Measurements from ENCODE around the gene SELPLG.
A peak's percentile ranks its signal among the peaks of the same experiment; 100 is the strongest.

SELPLG gene

DNA sequence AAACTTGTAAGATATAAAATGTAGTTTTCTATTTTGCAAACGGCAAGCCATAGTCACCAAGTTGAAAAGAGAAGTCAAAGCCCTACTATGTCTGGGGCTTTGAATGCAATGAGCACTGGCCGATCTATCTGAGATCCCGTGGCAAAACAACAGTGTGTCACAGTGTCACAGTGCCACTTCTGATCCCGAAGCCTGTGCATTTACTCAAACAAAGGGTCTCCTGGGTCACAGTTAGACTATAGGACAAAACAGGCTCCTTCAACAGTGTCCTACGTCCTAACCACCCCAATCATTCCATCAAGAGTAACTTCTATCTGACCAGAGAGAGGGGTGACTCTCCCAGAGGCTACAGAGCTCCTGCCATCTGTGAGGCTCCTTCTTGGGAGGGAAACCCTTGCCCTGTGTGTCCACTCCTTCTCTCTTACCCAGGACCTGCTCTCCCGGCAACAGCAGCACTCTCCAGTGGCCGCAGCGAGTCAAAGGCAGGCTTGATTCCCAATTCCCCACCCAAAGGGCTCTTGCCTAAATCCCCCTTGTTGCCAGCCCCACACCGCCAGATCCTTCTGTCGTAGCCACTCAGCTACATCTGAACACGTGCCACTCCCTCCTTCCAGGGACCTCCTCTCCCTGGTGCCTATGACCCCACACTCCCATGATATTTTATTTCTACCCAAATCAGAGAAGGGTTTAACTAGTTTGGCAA, 14.0 kb upstream of the SELPLG start:
- Histone ChIP-seq H4K20me1 (ENCODE audit: insufficient read depth, low read length) (no peaks in the 10 kb centered on the region), H3K36me3 (ENCODE audit: insufficient read depth, low read length) (peaks cover 85% of the 10 kb centered on the region), H3K27ac (ENCODE audit: low read length) (no peak overlapping the region), H3K4me1 (ENCODE audit: insufficient read depth, low read length) (peaks cover 10% of the 10 kb centered on the region; the same call in 1 of the 2 replicates), H3K9me3 (ENCODE audit: insufficient read depth, low read length, severe bottlenecking) (no peaks in the 10 kb centered on the region), H3K9ac (ENCODE audit: low read depth, low read length) (no peak overlapping the region), H3K4me2 (ENCODE audit: insufficient read depth, low read length) (no peak overlapping the region), H3K27me3 (ENCODE audit: insufficient read depth, low read length, poor library complexity) (no peaks in the 10 kb centered on the region), H3K4me3 (ENCODE audit: low read depth in 1 of 2, low read length in 2 of 2) (no peak overlapping the region), H3K79me2 (ENCODE audit: insufficient read depth, low read length) (no peaks in the 10 kb centered on the region), H2AFZ (ENCODE audit: low read depth, low read length) (no peak overlapping the region)
- no peak for TF ChIP-seq EZH2 (IDR thresholded peaks at IDR 0.05; ENCODE audit: borderline replicate concordance, low read depth, low read length, severe bottlenecking)
- TF ChIP-seq, protein P1, sequence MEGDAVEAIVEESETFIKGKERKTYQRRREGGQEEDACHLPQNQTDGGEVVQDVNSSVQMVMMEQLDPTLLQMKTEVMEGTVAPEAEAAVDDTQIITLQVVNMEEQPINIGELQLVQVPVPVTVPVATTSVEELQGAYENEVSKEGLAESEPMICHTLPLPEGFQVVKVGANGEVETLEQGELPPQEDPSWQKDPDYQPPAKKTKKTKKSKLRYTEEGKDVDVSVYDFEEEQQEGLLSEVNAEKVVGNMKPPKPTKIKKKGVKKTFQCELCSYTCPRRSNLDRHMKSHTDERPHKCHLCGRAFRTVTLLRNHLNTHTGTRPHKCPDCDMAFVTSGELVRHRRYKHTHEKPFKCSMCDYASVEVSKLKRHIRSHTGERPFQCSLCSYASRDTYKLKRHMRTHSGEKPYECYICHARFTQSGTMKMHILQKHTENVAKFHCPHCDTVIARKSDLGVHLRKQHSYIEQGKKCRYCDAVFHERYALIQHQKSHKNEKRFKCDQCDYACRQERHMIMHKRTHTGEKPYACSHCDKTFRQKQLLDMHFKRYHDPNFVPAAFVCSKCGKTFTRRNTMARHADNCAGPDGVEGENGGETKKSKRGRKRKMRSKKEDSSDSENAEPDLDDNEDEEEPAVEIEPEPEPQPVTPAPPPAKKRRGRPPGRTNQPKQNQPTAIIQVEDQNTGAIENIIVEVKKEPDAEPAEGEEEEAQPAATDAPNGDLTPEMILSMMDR (IDR thresholded peaks at IDR 0.05; ENCODE audit: borderline replicate concordance, extremely low read depth, low read length, poor library complexity, severe bottlenecking): no peak
- ATAC-seq (ENCODE audit: insufficient read depth, low read depth): no peak
- no peak for DNase-seq

DNA sequence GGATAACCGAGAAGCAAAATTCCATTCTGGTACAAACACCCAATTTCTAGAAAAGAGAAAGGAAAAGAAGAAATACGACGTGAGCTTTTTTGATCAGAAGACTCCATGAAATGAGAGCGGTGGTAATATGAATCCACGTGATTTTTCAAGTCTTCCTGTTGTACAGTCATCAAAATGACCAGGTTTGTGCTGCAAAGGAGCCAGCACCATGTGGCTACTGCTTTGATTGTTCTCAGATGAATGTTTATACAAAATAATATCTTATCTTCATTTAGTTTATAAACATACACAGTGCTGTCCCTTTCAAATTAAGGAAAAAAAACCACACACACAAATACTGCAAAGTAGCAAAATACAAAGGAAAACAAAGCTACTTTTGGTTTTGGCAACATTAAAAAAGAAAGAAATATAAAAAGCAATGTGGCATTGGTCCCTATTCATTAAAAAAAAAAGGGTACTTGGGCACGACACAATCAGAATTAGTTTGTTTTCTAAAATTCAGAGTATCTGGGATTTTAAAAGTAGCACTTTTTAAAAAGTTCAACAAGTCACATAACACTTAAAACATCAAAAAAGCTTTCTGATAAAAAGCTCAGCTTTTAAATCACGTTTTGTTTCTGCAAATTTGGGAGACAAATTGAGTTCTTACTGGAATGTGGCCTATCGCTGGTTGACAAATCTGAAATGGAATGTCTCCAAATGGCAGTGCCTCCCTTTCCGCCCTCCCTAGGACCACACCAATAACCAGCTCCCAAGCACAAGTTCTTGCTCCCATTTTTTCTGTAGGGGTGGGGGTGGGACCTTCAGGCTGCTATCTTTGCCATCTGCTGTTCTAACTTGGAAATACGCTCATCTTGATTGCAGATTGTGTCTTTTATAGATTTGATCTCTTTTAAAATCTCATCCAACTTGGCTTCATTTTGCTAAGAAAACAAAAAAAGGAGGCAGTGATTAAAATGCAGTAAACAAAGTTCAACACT, 13.2 kb upstream of the SELPLG start:
- H3K79me2 ChIP-seq (ENCODE audit: insufficient read depth, low read length): no peaks in the 10 kb centered on the region
- DNase-seq (no peak), ATAC-seq (ENCODE audit: insufficient read depth, low read depth) (no peak)
- H3K36me3 ChIP-seq (ENCODE audit: insufficient read depth, low read length): peaks cover 81% of the 10 kb centered on the region
- no peak overlapping the region for H2AFZ ChIP-seq (ENCODE audit: low read depth, low read length)
- H3K9ac ChIP-seq (ENCODE audit: low read depth, low read length): no peak overlapping the region
- peaks cover 10% of the 10 kb centered on the region; the same call in 1 of the 2 replicates for H3K4me1 ChIP-seq (ENCODE audit: insufficient read depth, low read length)
- no peak overlapping the region for H3K4me3 ChIP-seq (ENCODE audit: low read depth in 1 of 2, low read length in 2 of 2)
- no peak for TF ChIP-seq EZH2 (IDR thresholded peaks at IDR 0.05; ENCODE audit: borderline replicate concordance, low read depth, low read length, severe bottlenecking)
- TF ChIP-seq, protein P1 (IDR thresholded peaks at IDR 0.05; ENCODE audit: borderline replicate concordance, extremely low read depth, low read length, poor library complexity, severe bottlenecking): no peak
- no peaks in the 10 kb centered on the region for H4K20me1 ChIP-seq (ENCODE audit: insufficient read depth, low read length)
- H3K27me3 ChIP-seq (ENCODE audit: insufficient read depth, low read length, poor library complexity): no peaks in the 10 kb centered on the region
- no peak overlapping the region for H3K4me2 ChIP-seq (ENCODE audit: insufficient read depth, low read length)
- H3K27ac ChIP-seq (ENCODE audit: low read length): no peak overlapping the region; the same call in 1 of the 2 replicates
- H3K9me3 ChIP-seq (ENCODE audit: insufficient read depth, low read length, severe bottlenecking): no peaks in the 10 kb centered on the region

DNA sequence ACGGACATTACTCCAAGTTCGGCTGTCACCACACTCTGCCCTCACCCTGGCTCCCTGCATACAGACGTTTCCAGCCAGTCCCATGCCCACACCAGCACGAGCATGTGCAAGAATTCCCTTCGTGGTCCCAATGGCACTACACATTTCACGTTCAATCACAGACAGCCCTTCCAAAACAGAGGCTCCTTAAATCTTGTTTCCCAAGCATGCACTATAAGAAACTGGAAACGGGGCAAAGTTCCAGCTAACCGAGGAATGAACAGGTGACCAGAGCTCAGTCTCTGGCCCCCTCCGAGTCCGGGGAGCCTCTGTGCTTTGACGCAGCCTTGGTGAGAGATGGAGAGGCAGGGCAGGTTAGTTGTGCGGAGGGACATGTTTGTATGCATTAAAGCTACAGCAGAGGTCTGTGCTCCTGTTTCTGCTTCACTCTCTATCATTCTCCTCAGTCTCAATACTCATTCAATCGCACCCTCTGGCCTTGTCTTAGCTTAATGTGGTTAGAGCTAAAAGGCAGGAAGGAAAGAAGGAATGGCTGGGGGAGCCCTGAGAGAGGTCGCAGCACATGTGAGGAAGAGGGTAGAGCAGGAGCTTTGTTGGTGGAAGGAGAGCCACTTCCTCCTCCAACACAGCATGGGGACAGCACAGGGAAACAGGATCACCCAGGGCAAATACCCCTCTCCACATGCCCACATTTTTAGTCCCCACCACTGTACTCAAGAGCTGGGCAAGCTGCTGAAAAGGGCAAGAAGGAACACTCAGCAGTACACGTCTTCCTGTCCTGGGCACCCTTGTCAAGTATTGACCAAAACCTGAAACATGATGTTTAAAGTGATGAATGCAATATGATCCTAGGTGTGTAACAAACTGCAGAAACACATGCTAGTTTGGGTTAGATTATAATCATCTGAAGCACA, 12.2 kb upstream of the SELPLG start:
- peaks cover 73% of the 10 kb centered on the region for H3K36me3 ChIP-seq (ENCODE audit: insufficient read depth, low read length)
- H3K4me2 ChIP-seq (ENCODE audit: insufficient read depth, low read length): no peak overlapping the region
- TF ChIP-seq, protein P1 (IDR thresholded peaks at IDR 0.05; ENCODE audit: borderline replicate concordance, extremely low read depth, low read length, poor library complexity, severe bottlenecking): no peak

More for the DNA sequence above, 12.2 kb upstream of the SELPLG start:
- no peaks in the 10 kb centered on the region for H3K27me3 ChIP-seq (ENCODE audit: insufficient read depth, low read length, poor library complexity)
- H3K79me2 ChIP-seq (ENCODE audit: insufficient read depth, low read length): no peaks in the 10 kb centered on the region
- ATAC-seq (ENCODE audit: insufficient read depth, low read depth) (peak; percentile 53), DNase-seq (no peak)
- no peak overlapping the region for H3K4me3 ChIP-seq (ENCODE audit: low read depth in 1 of 2, low read length in 2 of 2)
- no peaks in the 10 kb centered on the region for H4K20me1 ChIP-seq (ENCODE audit: insufficient read depth, low read length)
- no peaks in the 10 kb centered on the region for H3K9me3 ChIP-seq (ENCODE audit: insufficient read depth, low read length, severe bottlenecking)
- H3K9ac ChIP-seq (ENCODE audit: low read depth, low read length): no peak overlapping the region
- peak overlapping the region; percentile 64 for H3K27ac ChIP-seq (ENCODE audit: low read length)
- no peak overlapping the region for H2AFZ ChIP-seq (ENCODE audit: low read depth, low read length)
- peaks cover 18% of the 10 kb centered on the region for H3K4me1 ChIP-seq (ENCODE audit: insufficient read depth, low read length)
